Activated naive CD4-positive, alpha-beta T cell (primary cell): ENCODE data around the gene CPEB4.

Experiments
- DNase-seq, 4 experiments: peaks; one replicate each; lab custom pipeline; 2025; lab: John Stamatoyannopoulos, UW

Gene CPEB4

DNA sequence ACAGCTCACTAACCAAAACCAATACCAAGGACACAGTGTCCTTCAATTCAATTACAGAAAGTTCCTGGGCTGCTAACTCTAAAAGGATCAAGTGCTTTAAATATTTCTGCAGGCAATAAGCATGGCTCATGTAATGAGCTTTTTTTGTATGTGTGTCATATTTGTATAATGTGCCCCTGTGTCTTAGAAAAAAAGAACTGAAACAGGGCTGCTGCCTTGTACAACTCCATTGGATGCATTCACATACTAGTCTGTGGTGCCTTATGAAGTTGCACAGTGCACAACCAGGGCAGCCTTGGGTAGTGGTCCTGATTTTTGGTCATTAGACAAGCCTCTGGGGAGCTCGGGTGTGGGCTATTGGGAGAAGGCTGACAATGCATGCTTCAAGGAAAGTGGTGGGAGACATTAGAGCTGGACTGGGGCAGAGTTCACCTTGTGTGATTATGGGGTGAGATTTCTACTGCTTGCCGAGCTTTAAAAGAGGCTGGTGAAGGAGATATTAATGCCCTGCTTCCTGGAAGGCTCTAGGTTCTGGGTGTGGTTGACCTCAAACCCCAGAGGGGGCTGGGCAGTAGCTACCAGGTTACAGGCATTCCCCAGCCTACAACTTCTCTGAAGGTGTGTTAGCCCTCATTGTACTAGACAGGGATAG is 3.6 kb upstream of the CPEB4 start:
- DNase-seq: no peak

DNA sequence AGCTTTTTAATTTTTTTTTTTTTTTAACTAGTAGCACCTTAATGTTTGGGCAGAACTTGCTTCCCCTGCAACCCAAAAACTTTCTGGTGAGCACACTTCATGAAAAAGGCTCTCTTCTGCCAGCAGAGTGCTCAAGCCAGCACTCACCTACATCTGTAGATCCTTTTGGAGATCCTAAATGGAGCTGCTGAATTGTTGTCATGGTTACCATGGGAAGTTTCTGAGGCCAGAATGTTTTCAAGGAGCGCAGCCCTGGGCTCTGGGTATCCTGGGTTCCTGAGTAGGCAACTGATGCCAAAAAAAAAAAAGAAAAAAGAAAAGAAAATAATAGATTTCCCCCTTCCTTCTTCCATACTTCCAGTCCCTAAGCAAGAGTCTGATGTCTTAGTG is 3.1 kb upstream of the CPEB4 start:
- DNase-seq: no peak

DNA sequence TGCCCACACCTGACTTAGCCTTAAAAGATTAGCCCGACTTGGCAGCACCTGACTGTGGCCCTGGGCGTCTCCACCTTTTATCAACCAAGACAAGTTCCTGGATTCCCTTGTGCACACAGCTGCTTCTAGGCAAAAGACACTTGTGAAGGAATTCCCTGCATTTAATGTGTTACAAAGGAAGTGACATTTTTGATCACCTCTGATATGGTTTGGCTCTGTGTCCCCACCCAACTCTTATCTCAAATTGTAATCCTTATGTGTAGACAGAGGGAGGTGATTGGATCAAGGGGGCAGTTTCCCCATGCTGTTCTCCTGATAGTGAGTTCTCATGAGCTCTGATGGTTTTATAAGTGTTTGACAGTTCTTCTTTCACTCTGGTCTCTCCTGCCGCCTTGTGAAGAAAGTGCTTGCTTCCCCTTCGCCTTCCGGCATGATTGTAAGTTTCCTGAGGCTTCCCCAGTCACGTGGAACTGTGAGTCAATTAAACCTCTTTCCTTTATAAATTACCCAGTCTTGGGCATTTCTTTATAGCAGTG is 2.6 kb upstream of the CPEB4 start:
- DNase-seq: no peak

DNA sequence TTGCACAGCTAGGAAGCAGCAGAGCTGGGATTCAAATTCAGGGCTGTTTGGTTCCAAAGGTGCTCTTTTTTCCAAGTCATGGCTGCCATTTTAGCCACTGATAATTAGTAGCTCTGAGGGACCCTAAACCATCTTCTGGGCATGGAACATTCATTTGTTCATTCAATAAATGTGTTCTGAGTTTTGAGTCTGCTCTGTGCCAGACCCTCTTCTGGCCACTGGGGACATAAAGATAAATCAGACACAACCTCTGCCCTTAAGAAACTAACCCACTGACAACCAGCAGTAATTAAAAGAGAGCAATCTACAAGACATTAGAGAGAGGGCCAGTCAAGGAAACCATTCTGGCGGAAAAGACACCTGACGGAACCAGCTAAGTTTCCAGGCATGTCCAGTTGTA is 2.0 kb upstream of the CPEB4 start:
- DNase-seq: no peak

DNA sequence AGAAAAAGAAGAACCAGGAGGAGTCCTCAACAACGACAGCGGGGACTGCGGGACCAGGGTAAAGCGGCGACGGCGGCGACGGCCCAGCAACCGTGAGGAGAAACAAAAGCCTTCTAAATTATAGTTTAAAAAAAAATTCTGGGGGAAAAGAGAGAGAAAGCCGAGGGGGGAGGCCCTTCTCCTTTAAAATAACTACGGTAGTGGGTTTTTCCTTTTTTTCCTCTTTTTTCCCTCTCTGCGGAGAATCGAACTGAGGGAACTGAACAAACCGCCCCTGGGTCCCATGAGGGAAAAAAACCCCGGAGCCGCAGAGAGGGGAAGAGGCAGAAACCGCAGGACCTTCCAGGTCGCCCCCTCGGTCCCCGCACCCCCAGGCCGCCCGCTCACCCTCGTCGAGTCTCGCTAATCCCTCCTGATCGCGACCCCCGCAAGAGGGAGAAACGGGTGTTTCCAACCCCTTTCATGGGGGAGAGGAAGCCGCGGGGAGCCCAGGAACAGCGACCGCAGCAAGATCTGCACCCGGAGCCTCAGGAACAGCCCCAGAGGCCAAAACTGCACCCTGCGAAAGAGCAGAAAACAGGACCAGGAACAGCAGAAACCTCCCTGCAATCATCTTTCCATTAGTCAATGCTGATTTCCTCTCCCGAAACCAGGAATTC is 453 bp downstream of the CPEB4 start:
- DNase-seq: peak in 2 of 4 experiments; percentile 6 to 7

DNA sequence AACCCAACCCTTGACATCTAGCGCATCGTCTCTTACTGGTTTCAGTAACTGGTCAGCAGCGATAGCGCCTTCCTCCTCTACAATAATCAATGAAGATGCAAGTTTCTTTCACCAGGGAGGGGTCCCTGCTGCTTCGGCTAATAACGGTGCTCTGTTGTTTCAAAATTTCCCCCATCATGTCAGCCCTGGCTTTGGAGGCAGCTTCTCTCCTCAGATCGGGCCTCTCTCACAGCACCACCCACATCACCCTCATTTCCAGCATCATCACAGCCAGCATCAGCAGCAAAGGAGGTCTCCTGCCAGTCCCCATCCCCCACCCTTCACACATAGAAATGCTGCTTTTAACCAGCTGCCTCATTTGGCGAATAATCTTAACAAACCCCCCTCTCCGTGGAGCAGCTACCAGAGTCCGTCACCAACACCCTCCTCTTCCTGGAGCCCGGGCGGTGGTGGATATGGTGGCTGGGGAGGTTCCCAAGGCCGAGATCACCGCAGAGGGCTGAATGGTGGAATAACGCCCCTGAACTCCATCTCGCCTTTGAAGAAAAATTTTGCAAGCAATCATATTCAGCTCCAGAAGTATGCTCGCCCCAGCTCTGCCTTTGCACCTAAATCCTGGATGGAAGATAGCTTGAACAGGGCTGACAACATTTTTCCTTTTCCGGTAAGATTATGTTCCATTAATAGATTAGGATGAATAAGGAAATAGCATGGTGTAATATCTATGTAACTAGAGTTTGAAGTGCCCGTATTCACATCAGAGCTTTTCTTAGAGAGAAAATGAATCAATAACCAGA is 2.2 kb downstream of the CPEB4 start:
- DNase-seq: no peak

DNA sequence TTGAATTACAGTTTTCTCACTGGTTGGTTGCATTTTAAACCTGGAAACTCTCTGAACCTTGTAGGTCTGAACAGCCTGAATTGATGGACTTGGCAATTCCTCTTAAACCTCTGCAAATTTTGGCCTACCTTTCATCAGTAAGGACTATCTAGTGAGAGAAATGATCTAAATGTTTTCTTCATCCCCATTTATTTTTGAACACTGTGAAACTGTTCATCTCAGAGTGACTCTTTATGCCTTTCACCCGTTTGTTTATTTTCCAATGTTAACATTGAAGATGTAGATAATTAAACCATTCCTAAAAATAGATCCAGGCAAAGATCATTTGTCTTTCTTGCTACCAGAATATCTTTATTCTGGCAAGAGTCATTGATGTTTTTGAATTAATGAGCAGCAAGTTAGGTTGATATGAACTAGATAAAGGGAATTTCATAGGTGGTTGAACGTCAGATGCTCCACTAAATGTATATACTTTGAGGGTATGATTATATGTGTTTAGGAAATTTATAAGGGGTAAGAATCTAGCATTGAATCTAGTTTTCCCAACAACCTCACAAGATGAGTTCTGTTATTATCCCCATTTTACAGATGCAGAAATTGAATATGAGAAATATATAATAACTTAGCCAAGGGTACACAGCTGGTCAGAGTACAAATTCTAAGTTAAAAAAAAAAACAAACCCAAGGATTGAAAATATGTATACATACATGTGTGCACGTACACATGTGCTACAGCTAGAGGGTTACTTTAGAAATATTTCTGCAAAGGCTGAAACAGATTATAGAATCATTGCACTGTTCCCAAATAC is 3.4 kb downstream of the CPEB4 start:
- DNase-seq: no peak

DNA sequence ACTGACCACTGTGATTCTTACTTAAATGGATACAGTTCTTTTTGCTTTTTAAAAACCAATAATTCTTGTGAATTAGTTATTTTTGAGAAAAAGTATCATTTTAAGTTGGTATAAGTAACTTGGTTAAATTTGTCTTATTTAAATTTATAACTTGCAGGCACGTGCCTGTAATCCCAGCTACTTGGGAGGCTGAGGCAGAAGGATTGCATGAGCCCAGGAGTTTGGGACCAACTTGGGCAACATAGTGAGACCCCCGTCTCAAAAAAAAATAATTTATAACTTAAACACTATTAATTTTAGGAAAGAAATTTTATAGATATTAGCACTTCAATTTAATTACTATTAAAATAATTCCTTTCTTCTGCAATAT is 5.0 kb downstream of the CPEB4 start:
- no peak for DNase-seq

DNA sequence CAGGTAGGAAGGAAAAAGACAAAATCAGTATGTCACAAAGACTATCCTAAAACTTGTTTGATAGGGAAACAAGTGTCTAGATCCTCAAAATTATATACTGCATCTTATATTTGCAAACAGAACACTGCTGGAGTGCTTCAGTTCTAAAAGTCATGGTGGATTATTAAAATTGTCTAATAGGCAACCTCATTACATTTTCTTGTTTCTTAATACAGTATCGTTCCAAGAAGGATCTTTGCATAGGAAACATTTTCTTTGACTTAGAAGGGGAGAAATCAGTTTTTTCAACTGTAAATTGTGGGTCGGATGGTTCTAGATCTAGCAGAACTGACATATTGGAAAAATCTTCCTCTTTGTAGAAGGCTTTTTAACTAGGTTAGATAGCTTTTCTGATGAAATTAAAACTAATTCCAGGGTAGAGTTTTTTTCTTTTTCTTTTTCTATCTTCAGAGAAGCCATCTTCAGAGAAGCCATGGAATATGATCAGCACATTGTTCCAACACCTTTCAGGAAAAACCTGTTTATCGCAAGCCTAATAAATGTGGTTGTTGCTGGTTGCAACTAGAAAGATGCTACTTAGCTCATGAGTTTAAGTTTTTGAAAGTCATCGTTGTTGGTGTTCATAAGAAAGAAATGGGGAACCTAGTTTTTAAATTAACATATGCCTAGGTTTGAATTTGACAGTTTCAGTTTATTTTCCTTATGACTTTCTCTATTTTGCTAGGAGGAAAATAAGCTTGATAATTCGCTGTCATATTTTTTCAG is 7.4 kb downstream of the CPEB4 start:
- no peak for DNase-seq

DNA sequence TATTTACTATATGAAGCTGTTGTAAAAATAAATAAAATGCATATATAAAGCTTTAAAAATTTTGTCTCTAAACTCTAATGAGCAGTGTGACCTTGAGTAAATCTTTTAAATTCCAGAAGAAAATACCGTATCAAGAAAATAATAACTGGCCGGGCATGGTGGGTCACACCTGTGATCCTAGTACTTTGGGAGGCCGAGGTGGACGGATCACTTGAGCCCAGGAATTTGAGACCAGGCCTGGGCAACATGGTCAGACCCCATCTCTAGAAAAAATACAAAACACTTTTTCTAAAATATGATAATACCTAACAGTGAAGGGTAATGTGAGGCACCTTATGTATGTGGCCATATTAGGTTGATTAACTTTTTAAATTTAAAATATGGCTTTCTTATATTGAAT is 8.5 kb downstream of the CPEB4 start:
- DNase-seq: no peak

DNA sequence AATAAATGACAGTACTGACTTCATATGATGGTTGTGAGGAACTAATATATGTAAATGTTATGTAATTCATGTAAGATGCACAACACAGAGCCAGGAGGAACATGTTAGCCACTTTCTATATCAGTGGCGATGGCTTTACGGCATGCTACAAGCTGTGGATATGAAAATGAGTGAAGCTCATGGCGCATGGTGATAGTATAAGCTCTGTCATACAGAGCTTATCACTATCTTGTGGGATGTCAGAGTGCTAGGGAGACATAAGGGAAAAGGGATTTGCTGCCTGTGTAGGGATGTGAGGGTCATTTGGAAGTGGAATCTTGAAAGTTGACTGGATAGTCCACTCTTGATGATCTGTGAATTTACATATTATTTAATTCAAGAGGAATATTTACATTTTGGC is 13.6 kb downstream of the CPEB4 start:
- no peak for DNase-seq

DNA sequence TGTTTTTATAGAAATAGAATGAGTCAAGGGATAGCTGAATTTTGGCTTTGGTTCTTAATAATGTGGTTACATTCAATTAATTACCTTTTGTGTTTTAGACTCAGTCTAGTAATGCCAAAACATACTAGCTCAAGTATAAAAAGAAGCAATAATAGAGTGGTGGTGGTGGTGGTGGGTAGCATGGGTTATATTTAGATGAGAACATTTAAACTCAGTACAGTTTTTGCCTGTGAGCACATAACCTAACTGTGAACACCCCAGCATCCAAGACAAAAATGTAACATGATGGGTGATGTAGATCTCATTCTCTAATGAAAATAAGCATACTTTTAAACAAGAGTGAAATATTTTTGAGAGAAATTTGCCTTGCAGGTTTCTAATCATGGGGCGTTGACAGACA is 14.2 kb downstream of the CPEB4 start:
- DNase-seq: no peak

DNA sequence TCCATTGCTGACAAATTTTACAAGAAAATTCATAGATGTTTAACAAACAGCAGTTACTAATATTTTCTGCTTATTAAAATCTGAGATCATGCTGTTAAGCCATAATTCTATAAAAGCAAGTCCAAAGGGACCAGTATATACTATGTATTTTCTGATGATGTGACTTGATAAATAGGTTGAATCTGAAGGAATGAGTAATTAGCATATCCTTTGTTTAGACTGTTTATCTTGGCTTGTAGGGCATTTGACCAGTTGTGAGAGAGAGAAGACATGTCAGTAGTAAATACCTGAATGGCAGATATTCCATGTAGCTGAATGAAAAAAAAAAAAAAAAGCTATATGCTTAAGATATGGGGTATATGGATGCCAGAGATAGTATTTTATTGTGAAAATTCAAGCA is 14.6 kb downstream of the CPEB4 start:
- no peak for DNase-seq

DNA sequence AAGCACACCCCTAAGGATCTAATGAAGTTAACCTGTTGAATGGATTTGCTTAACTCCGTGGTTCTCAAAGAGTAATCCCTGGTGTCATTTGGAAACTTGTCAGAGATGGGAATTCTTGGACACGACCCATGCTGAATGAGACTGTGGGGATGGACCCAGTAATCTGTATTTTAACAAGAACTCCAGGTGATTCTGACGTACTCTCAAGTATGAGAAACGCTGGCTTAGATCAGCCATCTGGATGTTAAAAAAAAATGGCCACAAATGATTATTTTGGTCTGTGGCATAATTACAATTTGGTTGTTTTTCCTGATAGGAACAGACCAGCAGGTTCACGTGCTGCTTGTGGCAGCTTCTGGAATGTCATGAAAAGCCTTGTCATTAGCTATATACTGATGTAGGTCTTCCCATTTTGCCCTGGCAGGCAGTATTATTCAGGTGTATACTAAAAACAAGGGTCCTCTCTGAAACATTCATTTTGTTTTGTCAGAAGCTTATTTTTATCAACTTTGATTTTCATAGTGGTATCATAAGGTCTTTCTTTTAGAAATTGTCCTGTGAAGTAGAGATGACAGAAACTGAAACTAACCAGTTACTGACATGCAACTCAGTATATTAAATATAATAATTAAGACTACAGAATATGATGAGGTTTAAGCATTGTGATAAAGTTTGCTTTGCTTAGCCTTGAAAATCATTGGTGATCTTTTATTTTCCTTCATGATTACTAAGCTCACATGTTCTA is 15.4 kb downstream of the CPEB4 start:
- no peak for DNase-seq

DNA sequence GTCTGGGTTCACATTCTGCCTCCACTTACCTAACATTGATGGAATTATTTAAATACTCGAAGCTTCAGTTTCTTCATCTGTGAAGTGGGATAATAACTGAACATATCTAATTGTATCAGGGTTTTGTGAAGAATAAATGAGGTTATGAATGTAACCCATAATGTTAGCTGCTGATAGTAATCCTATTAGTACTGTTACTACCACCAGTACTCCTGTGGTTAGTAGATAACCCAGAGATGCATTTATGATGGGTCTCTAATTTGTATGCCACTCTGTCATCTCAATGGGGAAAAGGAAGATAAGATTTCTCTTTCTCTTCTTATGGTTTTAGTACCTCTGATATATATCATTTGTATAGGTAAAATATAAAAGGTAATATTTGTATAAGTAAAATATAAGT is 16.0 kb downstream of the CPEB4 start:
- DNase-seq: no peak

DNA sequence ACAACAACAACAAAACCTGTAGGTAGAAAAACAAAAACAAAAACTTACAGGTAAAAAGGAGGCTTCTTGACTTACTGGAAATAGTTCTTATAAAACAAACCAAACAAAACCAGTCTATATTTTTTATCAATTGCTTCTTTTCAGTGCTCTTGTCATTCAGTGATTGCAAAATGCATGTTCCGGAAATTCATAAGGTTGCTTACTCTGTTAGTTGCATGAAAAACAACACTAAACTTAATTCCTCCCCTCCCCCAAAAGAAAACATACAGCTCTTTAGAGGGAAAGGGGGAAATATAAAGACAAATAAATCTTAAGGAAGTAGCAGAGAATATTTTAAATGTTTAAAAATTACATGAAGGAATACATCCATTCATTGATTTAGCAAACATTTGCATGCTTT is 19.1 kb downstream of the CPEB4 start:
- no peak for DNase-seq

DNA sequence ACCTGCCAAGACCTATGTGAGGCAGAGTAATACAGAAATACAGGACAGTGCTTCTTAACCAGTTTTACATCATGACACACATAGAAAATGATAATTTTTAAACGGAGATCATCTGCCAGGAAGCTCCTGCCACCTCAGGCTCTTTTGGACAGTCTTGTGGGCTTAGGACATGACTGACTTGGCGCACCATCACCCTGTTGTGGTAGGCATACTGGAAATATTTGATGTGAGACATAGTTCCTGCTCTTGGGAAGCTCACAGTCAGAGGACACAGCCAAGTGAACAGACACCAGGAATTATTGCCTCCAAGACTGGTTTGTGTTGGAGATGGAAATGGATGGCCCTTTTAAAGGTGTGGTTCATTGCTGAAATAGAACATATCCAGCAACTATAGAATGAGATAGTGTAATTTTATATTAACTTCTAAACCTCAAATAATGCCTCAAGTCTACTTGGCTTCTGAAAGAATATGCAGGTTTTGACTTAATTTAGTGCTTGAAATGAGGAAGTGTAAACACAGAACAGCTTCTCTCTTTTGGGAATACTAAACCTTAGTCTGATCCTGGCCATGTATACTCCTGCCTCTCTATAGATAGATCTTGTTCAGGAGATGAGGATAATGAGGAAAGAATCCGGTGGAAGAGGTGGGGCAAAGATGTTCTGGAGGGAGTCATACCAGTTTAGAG is 19.7 kb downstream of the CPEB4 start:
- DNase-seq: no peak

DNA sequence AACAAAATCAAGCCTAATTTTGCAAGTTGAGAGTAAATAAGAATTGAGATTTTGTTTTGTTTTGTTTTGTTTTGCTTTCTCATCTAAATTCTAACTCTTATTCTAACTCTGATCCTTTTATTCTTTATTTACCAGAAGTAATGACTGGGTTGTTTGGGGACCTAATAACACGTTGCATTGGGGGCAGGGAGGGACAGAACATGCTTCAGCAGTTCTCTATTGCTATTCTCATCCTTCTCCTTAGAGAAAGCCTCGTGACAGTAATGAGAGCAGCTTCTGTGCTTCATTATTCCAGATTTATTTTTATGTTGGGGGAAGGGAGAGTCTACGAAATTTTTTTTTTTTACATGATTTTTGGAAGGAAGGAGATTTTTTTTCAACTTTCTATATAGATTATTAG is 21.1 kb downstream of the CPEB4 start:
- DNase-seq: no peak

DNA sequence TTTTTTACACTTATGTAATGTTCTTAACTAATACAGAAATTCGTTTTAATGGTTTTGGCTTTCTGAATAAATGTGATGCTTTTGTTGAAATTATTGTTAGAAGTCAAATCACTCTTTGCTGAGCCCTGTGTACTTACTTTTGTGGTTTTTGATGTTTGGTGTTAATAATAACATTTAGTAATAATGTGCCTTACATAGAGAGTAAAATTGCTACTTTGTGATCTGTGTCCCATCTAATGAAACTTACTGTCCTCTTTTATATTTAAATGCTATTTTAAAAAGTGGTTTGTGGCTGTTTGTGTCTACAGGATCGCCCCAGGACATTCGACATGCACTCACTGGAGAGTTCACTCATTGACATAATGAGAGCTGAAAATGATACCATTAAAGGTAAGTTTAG is 22.1 kb downstream of the CPEB4 start:
- DNase-seq: no peak

DNA sequence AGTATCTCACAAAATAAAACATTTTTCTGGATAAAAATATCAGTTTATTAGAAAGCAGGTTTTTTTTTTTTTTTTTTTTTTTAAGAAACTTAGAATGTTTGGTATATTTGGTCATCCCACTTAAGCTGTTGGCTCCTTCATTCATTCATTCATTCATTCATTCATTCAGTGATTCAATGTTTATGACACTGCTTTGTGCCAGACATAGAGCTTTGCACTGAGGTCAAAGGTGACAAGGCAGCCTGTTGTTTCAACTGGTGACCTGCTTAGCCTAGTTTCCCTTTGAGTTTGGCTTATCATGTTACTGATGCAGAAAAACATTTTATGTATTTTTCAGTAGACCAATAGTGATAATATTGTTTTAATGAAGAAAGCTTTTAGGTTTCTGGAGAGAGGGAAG is 23.5 kb downstream of the CPEB4 start:
- DNase-seq: no peak
